ENCODE data around the gene CCDC127.
A peak's percentile ranks its signal among the peaks of the same experiment; 100 is the strongest.

The CCDC127 gene

GRCh38 chr5:189976-190365, 28.0 kb downstream of the CCDC127 start:
- Histone ChIP-seq H3K79me2 (ENCODE audit: insufficient read depth, low read length) (no peaks in the 10 kb centered on the region), H3K27ac (ENCODE audit: low read length) (no peak overlapping the region), H3K4me2 (ENCODE audit: insufficient read depth, low read length) (no peak overlapping the region), H3K9ac (ENCODE audit: low read depth, low read length) (no peak overlapping the region), H3K4me3 (ENCODE audit: low read depth in 1 of 2, low read length in 2 of 2) (no peak overlapping the region), H3K27me3 (ENCODE audit: insufficient read depth, low read length, poor library complexity) (no peaks in the 10 kb centered on the region), H3K36me3 (ENCODE audit: insufficient read depth, low read length) (no peaks in the 10 kb centered on the region), H2AFZ (ENCODE audit: low read depth, low read length) (no peak overlapping the region), H3K9me3 (ENCODE audit: insufficient read depth, low read length, severe bottlenecking) (no peaks in the 10 kb centered on the region), H3K4me1 (ENCODE audit: insufficient read depth, low read length) (peaks cover 9% of the 10 kb centered on the region), H4K20me1 (ENCODE audit: insufficient read depth, low read length) (0 out of 2 replicates have a peak, but pooled peaks cover 3% of the 10 kb centered on the region)
- no peak for TF ChIP-seq EZH2 (IDR thresholded peaks at IDR 0.05; ENCODE audit: borderline replicate concordance, low read depth, low read length, severe bottlenecking)
- no peak for TF ChIP-seq CTCF (IDR thresholded peaks at IDR 0.05; ENCODE audit: borderline replicate concordance, extremely low read depth, low read length, poor library complexity, severe bottlenecking)
- ATAC-seq (ENCODE audit: insufficient read depth, low read depth) (no peak), DNase-seq (no peak)

DNA sequence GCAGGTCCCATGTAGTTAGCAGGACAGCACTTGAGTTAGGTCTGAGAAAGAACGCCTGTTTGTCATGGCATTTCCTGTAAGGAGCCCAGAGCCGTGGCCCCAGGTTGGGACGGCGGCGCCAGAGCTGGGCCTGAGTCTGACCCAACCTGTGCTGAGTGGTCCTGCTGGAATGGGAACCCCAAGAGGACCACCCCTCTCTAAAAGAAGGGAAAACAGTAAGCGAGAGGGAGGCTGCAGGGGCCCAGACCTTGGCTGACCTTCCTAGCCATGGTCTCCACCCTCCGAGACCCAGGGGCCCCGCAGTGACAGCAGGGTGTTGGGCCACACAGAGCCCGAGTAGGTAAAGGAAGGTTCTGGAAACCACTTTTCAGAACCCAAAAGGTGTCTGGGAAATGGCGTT, 28.5 kb downstream of the CCDC127 start:
- Histone ChIP-seq H3K4me2 (ENCODE audit: insufficient read depth, low read length) (no peak overlapping the region), H3K4me1 (ENCODE audit: insufficient read depth, low read length) (peaks cover 9% of the 10 kb centered on the region), H4K20me1 (ENCODE audit: insufficient read depth, low read length) (0 out of 2 replicates have a peak, but pooled peaks cover 3% of the 10 kb centered on the region), H2AFZ (ENCODE audit: low read depth, low read length) (no peak overlapping the region), H3K9me3 (ENCODE audit: insufficient read depth, low read length, severe bottlenecking) (no peaks in the 10 kb centered on the region), H3K36me3 (ENCODE audit: insufficient read depth, low read length) (no peaks in the 10 kb centered on the region), H3K79me2 (ENCODE audit: insufficient read depth, low read length) (no peaks in the 10 kb centered on the region), H3K27ac (ENCODE audit: low read length) (no peak overlapping the region), H3K27me3 (ENCODE audit: insufficient read depth, low read length, poor library complexity) (no peaks in the 10 kb centered on the region), H3K9ac (ENCODE audit: low read depth, low read length) (no peak overlapping the region), H3K4me3 (ENCODE audit: low read depth in 1 of 2, low read length in 2 of 2) (no peak overlapping the region)
- ATAC-seq (ENCODE audit: insufficient read depth, low read depth) = no peak
- no peak for DNase-seq
- TF ChIP-seq EZH2 (IDR thresholded peaks at IDR 0.05; ENCODE audit: borderline replicate concordance, low read depth, low read length, severe bottlenecking) = no peak
- TF ChIP-seq CTCF (IDR thresholded peaks at IDR 0.05; ENCODE audit: borderline replicate concordance, extremely low read depth, low read length, poor library complexity, severe bottlenecking) = no peak

DNA sequence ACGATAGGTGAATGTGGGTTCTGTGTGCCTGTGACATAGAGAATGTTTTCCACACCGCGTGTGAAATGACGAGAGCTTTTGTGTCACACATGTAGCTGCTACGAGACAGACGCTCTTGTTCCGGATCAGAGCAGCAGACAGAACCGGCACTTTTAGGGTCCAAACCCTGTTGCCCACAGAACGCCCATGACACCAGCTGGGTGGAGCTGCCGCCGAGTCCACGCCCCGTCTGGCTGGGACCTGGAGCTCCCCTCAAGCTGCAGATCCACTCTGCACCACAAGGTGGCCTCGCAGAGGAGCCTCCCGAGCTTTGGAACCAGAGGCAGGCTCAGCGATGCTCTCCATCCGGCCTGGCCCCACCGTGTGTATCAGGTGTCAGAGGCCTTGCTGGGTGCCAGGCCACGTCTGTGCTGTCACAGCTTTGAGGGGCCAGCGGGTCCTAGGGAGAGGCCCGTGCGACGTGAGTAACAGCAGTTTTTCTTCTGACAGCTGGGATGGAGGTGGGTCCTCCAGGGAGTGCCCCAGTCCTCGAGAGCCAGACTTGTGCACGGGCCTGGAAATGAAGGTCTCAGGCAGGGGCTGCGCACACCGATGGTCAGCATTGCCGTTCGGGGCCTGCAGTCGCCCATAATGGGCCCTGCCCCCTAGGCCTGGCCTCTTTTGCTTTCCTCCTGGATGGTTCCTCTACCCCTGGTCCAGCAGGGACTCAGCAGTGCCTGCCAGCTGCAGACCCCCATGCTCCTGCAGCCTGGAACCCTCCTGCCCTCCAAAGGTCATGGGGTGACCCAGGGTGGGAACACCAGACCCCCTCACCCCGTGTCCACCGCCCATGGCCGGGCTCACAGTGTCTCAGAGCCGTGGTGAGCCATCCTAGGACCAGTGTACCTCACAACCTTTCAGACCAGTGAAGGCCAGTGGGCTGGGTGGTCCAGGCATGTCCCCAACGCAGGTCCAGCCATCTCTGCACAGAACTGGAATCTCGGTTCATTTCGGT, 29.2 kb downstream of the CCDC127 start:
- H2AFZ ChIP-seq (ENCODE audit: low read depth, low read length) = peak overlapping the region; percentile 23
- peaks cover 9% of the 10 kb centered on the region for H3K4me1 ChIP-seq (ENCODE audit: insufficient read depth, low read length)
- ATAC-seq (ENCODE audit: insufficient read depth, low read depth) (peak; percentile 98), DNase-seq (peak; percentile 88)
- no peak overlapping the region for H3K9ac ChIP-seq (ENCODE audit: low read depth, low read length)
- H3K4me3 ChIP-seq (ENCODE audit: low read depth in 1 of 2, low read length in 2 of 2) = no peak overlapping the region
- no peaks in the 10 kb centered on the region for H3K9me3 ChIP-seq (ENCODE audit: insufficient read depth, low read length, severe bottlenecking)
- H3K4me2 ChIP-seq (ENCODE audit: insufficient read depth, low read length) = peak overlapping the region; percentile 54
- H3K79me2 ChIP-seq (ENCODE audit: insufficient read depth, low read length) = no peaks in the 10 kb centered on the region
- TF ChIP-seq EZH2 (IDR thresholded peaks at IDR 0.05; ENCODE audit: borderline replicate concordance, low read depth, low read length, severe bottlenecking) = no peak
- TF ChIP-seq CTCF (IDR thresholded peaks at IDR 0.05; ENCODE audit: borderline replicate concordance, extremely low read depth, low read length, poor library complexity, severe bottlenecking) = peak; percentile 96
- H3K27ac ChIP-seq (ENCODE audit: low read length) = no peak overlapping the region
- H3K36me3 ChIP-seq (ENCODE audit: insufficient read depth, low read length) = no peaks in the 10 kb centered on the region
- H4K20me1 ChIP-seq (ENCODE audit: insufficient read depth, low read length) = 0 out of 2 replicates have a peak, but pooled peaks cover 3% of the 10 kb centered on the region
- no peaks in the 10 kb centered on the region for H3K27me3 ChIP-seq (ENCODE audit: insufficient read depth, low read length, poor library complexity)
